ENCODE measurements around the gene CFAP54. TPM values are rescaled to one million over a fixed set of nuclear protein-coding genes. Genes with fewer than 3 reads are reported as not detected.

Gene CFAP54
- total RNA-seq, 2 donors from 2014 or later: 0.30 to 0.31 TPM

GRCh38 chr12:96890331-96890730, 401.0 kb downstream of the CFAP54 start:
- Mint-ChIP-seq H3K36me3 (no peaks in the 10 kb centered on the region), H3K9me3 (no peaks in the 10 kb centered on the region), H3K27ac (no peak overlapping the region)
- ATAC-seq: peak in 1 of 2 donors; percentile 31
- DNase-seq (ENCODE audit: low spot score in 2 of 2): no peak

GRCh38 chr12:96892104-96892503, 402.7 kb downstream of the CFAP54 start:
- DNase-seq (ENCODE audit: low spot score in 2 of 2): no peak
- no peaks in the 10 kb centered on the region for H3K9me3 Mint-ChIP-seq
- H3K36me3 Mint-ChIP-seq: no peaks in the 10 kb centered on the region
- no peak for ATAC-seq
- peak overlapping the region in 1 of 2 donors; percentile 11 for H3K27ac Mint-ChIP-seq

GRCh38 chr12:96897421-96897820, 408.0 kb downstream of the CFAP54 start:
- ATAC-seq (no peak), DNase-seq (ENCODE audit: low spot score in 2 of 2) (no peak)
- no peaks in the 10 kb centered on the region for H3K36me3 Mint-ChIP-seq
- H3K27ac Mint-ChIP-seq: no peak overlapping the region
- H3K9me3 Mint-ChIP-seq: no peaks in the 10 kb centered on the region

- H3K27ac Mint-ChIP-seq: no peak overlapping the region
- ATAC-seq (no peak), DNase-seq (ENCODE audit: low spot score in 2 of 2) (no peak)
- H3K36me3 Mint-ChIP-seq: no peaks in the 10 kb centered on the region
- no peaks in the 10 kb centered on the region for H3K9me3 Mint-ChIP-seq
These were observed 411.8 kb downstream of the CFAP54 start for GRCh38 chr12:96901175-96901574.

- no peak overlapping the region for H3K27ac Mint-ChIP-seq
- H3K36me3 Mint-ChIP-seq: no peaks in the 10 kb centered on the region
- no peaks in the 10 kb centered on the region for H3K9me3 Mint-ChIP-seq
- DNase-seq (ENCODE audit: low spot score in 2 of 2) (no peak), ATAC-seq (no peak)
These were observed 412.7 kb downstream of the CFAP54 start for GRCh38 chr12:96902076-96902475.

GRCh38 chr12:96906498-96906848, 417.1 kb downstream of the CFAP54 start:
- DNase-seq (ENCODE audit: low spot score in 2 of 2) (no peak), ATAC-seq (no peak)
- no peaks in the 10 kb centered on the region for H3K9me3 Mint-ChIP-seq
- H3K27ac Mint-ChIP-seq: peak overlapping the region; percentile 94 to 97
- peaks cover 22 to 27% of the 10 kb centered on the region in 2 donors for H3K36me3 Mint-ChIP-seq

GRCh38 chr12:96906849-96907670, 417.7 kb downstream of the CFAP54 start, which contains the start of gene NEDD1:
NEDD1 (plus strand) TSS chr12:96907257; CDS start chr12:96909760, 2,503 bp downstream.
- no peaks in the 10 kb centered on the region for H3K9me3 Mint-ChIP-seq
- peak; percentile 91 to 92 for ATAC-seq

GRCh38 chr12:96907671-96908422, 418.5 kb downstream of the CFAP54 start:
- Mint-ChIP-seq H3K36me3 (peaks cover 22 to 27% of the 10 kb centered on the region in 2 donors), H3K9me3 (no peaks in the 10 kb centered on the region), H3K27ac (peak overlapping the region; percentile 94 to 97)
- DNase-seq (ENCODE audit: low spot score in 2 of 2) (peak in 1 of 2 donors; percentile 18), ATAC-seq (peak; percentile 19 to 36)

More at GRCh38 chr12:96906849-96907670, 417.7 kb downstream of the CFAP54 start, which contains the start of gene NEDD1:
- peak; percentile 80 to 92 for DNase-seq (ENCODE audit: low spot score in 2 of 2)
- Mint-ChIP-seq H3K36me3 (peaks cover 22 to 27% of the 10 kb centered on the region in 2 donors), H3K27ac (peak within 1 kb of the TSS; percentile 94 to 97)

GRCh38 chr12:96908423-96908675, 419.0 kb downstream of the CFAP54 start:
- Mint-ChIP-seq H3K36me3 (peaks cover 22 to 27% of the 10 kb centered on the region in 2 donors), H3K9me3 (no peaks in the 10 kb centered on the region), H3K27ac (peak overlapping the region; percentile 94 to 97)
- ATAC-seq (no peak), DNase-seq (ENCODE audit: low spot score in 2 of 2) (no peak)

GRCh38 chr12:96912261-96912660, 422.9 kb downstream of the CFAP54 start:
- no peak overlapping the region for H3K27ac Mint-ChIP-seq
- peaks cover 0 to 8% of the 10 kb centered on the region in 2 donors for H3K9me3 Mint-ChIP-seq
- DNase-seq (ENCODE audit: low spot score in 2 of 2): no peak
- no peak for ATAC-seq
- H3K36me3 Mint-ChIP-seq: peaks cover 33 to 51% of the 10 kb centered on the region in 2 donors

- no peak for DNase-seq (ENCODE audit: low spot score in 2 of 2)
- no peak overlapping the region for H3K27ac Mint-ChIP-seq
- ATAC-seq: no peak
- peaks cover 0 to 8% of the 10 kb centered on the region in 2 donors for H3K9me3 Mint-ChIP-seq
- H3K36me3 Mint-ChIP-seq: peaks cover 27 to 47% of the 10 kb centered on the region in 2 donors
These were observed 423.6 kb downstream of the CFAP54 start for GRCh38 chr12:96912943-96913342.

- DNase-seq (ENCODE audit: low spot score in 2 of 2) (no peak), ATAC-seq (no peak)
- Mint-ChIP-seq H3K9me3 (peaks cover 0 to 8% of the 10 kb centered on the region in 2 donors), H3K36me3 (peaks cover 16 to 40% of the 10 kb centered on the region in 2 donors), H3K27ac (no peak overlapping the region)
These were observed 430.3 kb downstream of the CFAP54 start for GRCh38 chr12:96919510-96920210.

Other genes starting within 250 kb of the CFAP54 start
- gene CDK17, start 89.1 kb upstream of the CFAP54 start, total RNA-seq: 10 to 100 TPM; 43.5 to 51.0 TPM

Data from activated naive CD4-positive, alpha-beta T cell treated with anti-CD3 and anti-CD28 coated beads, Interleukin-2, amount 50 U/mL, for 72 hours (primary cell).